ENCODE results near the gene CNTRL. TPM values are rescaled to one million over a fixed set of nuclear protein-coding genes. Genes with fewer than 3 reads are reported as not detected.
"Not testable (repeated sequence)": the region's sequence is repeated elsewhere in the genome, so short reads cannot be mapped to it uniquely, and the experiment has no call there.

The CNTRL gene
- total RNA-seq, 4 donors from 2014 or later = 23.4 to 32.7 (median 31.0) TPM

DNA sequence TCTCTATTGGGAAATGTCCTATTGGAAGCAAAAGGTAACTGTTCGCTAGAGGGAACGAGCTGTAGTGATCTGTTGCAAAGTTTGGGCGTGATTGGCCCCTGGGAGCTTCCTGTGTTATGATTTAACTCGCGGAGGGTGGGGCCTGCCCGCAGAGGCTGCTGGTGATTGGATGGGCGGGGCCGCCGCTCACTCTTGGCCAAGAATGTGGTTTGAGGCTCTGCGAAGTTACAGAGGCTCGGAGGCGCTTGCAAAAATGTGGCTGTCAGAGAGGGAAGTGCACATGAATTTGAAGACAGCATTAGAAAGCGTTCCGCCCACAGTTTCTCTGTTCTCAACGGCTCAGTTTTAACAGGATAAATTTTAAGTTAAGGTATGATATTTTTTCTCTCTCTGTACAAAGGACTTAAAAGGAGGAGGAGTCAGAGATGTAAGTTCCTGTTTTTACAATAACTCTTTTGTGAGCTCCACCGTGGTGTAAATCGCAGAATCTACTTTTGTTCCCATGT lies 46.9 kb downstream of the CNTRL start:
- peak overlapping the region; percentile 12 to 85 (median 76) for H3K27ac ChIP-seq
- peaks cover 0 to 31% (median 0%) of the 10 kb centered on the region in 3 donors for H3K36me3 ChIP-seq
- no peaks in the 10 kb centered on the region for H3K27me3 ChIP-seq
- TF ChIP-seq POLR2A (IDR thresholded peaks at IDR 0.05) (peak; percentile 25 to 68), EP300 (IDR thresholded peaks at IDR 0.05) (peak; percentile 63 to 93)
- TF ChIP-seq, protein P1, sequence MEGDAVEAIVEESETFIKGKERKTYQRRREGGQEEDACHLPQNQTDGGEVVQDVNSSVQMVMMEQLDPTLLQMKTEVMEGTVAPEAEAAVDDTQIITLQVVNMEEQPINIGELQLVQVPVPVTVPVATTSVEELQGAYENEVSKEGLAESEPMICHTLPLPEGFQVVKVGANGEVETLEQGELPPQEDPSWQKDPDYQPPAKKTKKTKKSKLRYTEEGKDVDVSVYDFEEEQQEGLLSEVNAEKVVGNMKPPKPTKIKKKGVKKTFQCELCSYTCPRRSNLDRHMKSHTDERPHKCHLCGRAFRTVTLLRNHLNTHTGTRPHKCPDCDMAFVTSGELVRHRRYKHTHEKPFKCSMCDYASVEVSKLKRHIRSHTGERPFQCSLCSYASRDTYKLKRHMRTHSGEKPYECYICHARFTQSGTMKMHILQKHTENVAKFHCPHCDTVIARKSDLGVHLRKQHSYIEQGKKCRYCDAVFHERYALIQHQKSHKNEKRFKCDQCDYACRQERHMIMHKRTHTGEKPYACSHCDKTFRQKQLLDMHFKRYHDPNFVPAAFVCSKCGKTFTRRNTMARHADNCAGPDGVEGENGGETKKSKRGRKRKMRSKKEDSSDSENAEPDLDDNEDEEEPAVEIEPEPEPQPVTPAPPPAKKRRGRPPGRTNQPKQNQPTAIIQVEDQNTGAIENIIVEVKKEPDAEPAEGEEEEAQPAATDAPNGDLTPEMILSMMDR (IDR thresholded peaks at IDR 0.05) = peak; percentile 20 to 66 (median 60)
- H3K4me3 ChIP-seq = peak overlapping the region; percentile 21 to 49 (median 36)
- peak; percentile 97 to 98 for DNase-seq (ENCODE audit: low spot score in 2 of 2)
- H3K9me3 ChIP-seq = no peaks in the 10 kb centered on the region
- 1% methylated on average over 17 of the region's 17 CpGs for WGBS, 2 donors
- H3K4me1 ChIP-seq = peaks cover 0 to 23% (median 9%) of the 10 kb centered on the region in 4 donors

DNA sequence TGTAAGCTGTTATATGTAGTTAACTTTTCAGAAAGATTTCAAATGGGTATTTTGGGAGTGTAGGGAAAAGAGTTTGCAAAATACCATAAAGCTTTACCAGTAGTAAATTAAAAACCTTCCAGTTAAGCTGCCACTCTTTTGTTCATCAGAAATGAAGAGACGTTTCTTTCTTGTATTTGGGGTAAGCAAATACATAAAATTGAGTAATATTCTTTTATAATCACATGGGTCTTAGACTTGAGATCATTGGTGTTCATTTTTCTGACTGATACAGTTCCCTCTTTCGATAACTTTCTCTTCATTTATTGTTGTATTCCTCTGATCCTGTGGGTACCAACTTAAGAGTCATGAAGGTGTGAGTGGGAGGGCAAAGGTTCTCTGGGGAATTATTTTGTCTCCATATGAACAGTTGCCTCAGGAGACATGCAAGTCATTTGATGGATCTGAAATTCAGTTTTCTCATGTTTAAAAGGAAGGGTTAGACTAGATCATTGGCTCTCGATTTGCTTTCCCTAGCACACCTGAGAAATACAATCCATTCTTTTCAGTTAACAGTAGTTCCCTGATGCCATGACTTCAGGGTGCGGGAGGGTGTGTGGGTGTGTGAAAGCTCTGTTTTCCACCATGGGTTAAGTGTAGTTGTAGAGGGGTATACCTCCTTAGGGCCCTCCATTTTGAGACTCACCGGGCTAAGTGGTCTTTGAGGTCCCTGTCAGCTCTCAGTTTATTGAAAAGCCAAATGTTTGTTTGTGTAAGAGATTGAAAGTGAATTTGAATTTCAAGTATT lies 47.7 kb downstream of the CNTRL start:
- no peak for DNase-seq (ENCODE audit: low spot score in 2 of 2)
- Histone ChIP-seq H3K4me3 (peak overlapping the region; percentile 21 to 49 (median 36)), H3K27ac (peak overlapping the region; percentile 12 to 85 (median 76)), H3K36me3 (peaks cover 0 to 39% (median 0%) of the 10 kb centered on the region in 3 donors), H3K4me1 (peaks cover 0 to 23% (median 9%) of the 10 kb centered on the region in 4 donors), H3K27me3 (no peaks in the 10 kb centered on the region), H3K9me3 (no peaks in the 10 kb centered on the region)
- WGBS, 2 donors = 39 to 43% methylated on average over 5 of the region's 5 CpGs
- no peak for TF ChIP-seq POLR2A (IDR thresholded peaks at IDR 0.05)
- TF ChIP-seq, protein P1 (IDR thresholded peaks at IDR 0.05) = no peak
- TF ChIP-seq EP300 (IDR thresholded peaks at IDR 0.05) = no peak

DNA sequence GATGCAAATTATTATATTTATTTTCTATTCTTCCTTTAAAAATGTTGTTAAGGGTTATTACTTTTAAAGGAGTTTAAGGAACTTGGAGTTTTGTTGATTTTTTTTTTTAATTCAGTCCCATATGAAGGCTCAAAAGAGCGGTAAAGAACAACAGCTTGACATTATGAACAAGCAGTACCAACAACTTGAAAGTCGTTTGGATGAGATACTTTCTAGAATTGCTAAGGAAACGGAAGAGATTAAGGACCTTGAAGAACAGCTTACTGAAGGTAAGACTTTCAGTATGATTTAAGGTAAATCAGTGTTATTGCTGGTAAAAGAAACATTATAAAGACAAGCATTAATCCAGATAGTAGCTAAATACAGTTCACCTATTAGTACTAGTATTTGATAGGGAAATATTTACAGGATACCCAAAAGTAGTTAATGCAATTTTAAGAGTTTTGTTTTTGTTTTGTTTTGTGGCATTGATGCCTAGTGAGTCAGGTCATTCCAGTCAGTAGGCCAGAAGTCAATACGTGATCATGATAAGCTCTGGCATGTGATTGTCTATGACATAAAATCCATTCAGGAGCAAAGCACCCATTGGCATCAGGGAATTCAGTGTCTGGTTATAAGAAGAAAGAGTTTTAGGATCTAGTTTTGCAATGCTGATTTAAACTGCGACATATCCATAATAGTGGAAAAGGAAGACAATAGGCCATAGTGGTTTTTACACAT lies 49.2 kb downstream of the CNTRL start:
- Histone ChIP-seq H3K4me1 (peaks cover 0 to 23% (median 9%) of the 10 kb centered on the region in 4 donors), H3K9me3 (no peaks in the 10 kb centered on the region), H3K27ac (no peak overlapping the region), H3K36me3 (peaks cover 0 to 38% (median 0%) of the 10 kb centered on the region in 3 donors), H3K4me3 (no peak overlapping the region), H3K27me3 (no peaks in the 10 kb centered on the region)
- DNase-seq (ENCODE audit: low spot score in 2 of 2) = no peak
- WGBS, 2 donors = 83 to 85% methylated on average over 5 of the region's 5 CpGs
- TF ChIP-seq, protein P1 (IDR thresholded peaks at IDR 0.05) = no peak
- TF ChIP-seq EP300 (IDR thresholded peaks at IDR 0.05) = no peak
- no peak for TF ChIP-seq POLR2A (IDR thresholded peaks at IDR 0.05)

DNA sequence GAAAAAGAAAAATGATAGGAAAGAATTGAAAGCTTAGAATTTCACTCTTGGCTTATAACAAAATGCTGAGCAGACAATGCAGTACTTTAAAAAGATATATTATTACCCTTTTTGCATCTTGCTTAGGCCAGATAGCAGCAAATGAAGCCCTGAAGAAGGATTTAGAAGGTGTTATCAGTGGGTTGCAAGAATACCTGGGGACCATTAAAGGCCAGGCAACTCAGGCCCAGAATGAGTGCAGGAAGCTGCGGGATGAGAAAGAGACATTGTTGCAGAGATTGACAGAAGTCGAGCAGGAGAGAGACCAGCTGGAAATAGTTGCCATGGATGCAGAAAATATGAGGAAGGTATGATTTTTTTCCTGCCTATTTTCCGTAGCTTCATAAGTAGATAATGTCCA lies 50.8 kb downstream of the CNTRL start:
- Histone ChIP-seq H3K4me1 (peaks cover 0 to 19% (median 8%) of the 10 kb centered on the region in 4 donors), H3K9me3 (no peaks in the 10 kb centered on the region), H3K27ac (no peak overlapping the region), H3K4me3 (no peak overlapping the region), H3K27me3 (no peaks in the 10 kb centered on the region), H3K36me3 (peaks cover 0 to 30% (median 0%) of the 10 kb centered on the region in 3 donors)
- WGBS, 2 donors = 27 to 33% methylated on average over 3 of the region's 3 CpGs
- DNase-seq (ENCODE audit: low spot score in 2 of 2) = no peak
- TF ChIP-seq EP300 (IDR thresholded peaks at IDR 0.05) (no peak), POLR2A (IDR thresholded peaks at IDR 0.05) (no peak)
- TF ChIP-seq, protein P1 (IDR thresholded peaks at IDR 0.05) = no peak

DNA sequence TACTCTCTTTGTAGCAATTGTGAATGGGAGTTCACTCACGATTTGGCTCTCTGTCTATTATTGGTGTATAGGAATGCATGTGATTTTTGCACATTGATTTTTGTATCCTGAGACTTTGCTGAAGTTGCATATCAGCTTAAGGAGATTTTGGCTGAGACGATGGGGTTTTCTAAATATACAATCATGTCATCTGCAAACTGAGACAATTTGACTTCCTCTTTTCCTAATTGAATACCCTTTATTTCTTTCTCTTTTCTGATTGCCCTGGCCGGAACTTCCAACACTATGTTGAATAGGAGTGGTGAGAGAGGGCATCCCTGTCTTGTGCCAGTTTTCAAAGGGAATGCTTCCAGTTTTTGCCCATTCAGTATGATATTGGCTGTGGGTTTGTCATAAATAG lies 54.6 kb downstream of the CNTRL start:
- not testable (repeated sequence) for H3K27me3 ChIP-seq; H3K4me1 ChIP-seq; H3K4me3 ChIP-seq; H3K27ac ChIP-seq; H3K9me3 ChIP-seq; DNase-seq (ENCODE audit: low spot score in 2 of 2)
- H3K36me3 ChIP-seq = peaks cover 0 to 50% (median 0%) of the 10 kb centered on the region in 3 donors
- 78 to 84% methylated on average over 3 of the region's 3 CpGs for WGBS, 2 donors

Measured in tibial nerve (tissue), 4 donors.